ENCODE data around the gene CDK12. TPM values are rescaled to one million over a fixed set of nuclear protein-coding genes. Genes with fewer than 3 reads are reported as not detected.

The CDK12 gene
- total RNA-seq (2014; rRNA removed; shearing (Covaris generic)) (55.3 and 57.6 TPM in 2 replicates), polyA plus RNA-seq (2016; fragmentation: Nextera tagmentation; extraction: Ambion mirVana) (19.3 and 20.9 TPM in 2 replicates)
- long read RNA-seq, partial matches to known transcripts: 1 of 6 reads
- long read RNA-seq, other reads (novel, unspliced or antisense): 5 of 6 reads

- H3K4me3 Mint-ChIP-seq: peak within 1 kb of the TSS; percentile 89
- DNase-seq (ENCODE audit: low spot score): peak; percentile 100
- Histone ChIP-seq H3K4me3 (peak within 1 kb of the TSS; percentile 98), H3K4me2 (peak within 1 kb of the TSS; percentile 100), H3K27ac (ENCODE audit: low read depth) (peak within 1 kb of the TSS; percentile 86), H3K4me1 (ENCODE audit: insufficient read depth) (peaks cover 15% of the 10 kb centered on the region), H2AFZ (peak within 1 kb of the TSS; percentile 70), H3F3A (replicated peaks; ENCODE audit: low read depth) (0 out of 2 replicates have a peak, but pooled peaks cover 4% of the 10 kb centered on the region), H3K9me2 (ENCODE audit: insufficient read depth) (no peaks in the 10 kb centered on the region), H3K27me3 (ENCODE audit: insufficient read depth) (no peaks in the 10 kb centered on the region), H4K20me1 (replicated peaks; ENCODE audit: insufficient read depth) (peaks cover 39% of the 10 kb centered on the region), H3K79me2 (replicated peaks; ENCODE audit: insufficient read depth) (peaks cover 44% of the 10 kb centered on the region), H3K36me3 (ENCODE audit: insufficient read depth) (no peaks in the 10 kb centered on the region)
- ATAC-seq: peak; percentile 85
- H3K27ac Mint-ChIP-seq: peak within 1 kb of the TSS; percentile 99
- H3K36me3 Mint-ChIP-seq (ENCODE audit: low read depth): peaks cover 23% of the 10 kb centered on the region; the same call in 2 of the 3 replicates
- H3K9me3 Mint-ChIP-seq: no peaks in the 10 kb centered on the region
- H3K4me1 Mint-ChIP-seq: peaks cover 3% of the 10 kb centered on the region; the same call in 2 of the 3 replicates
- TF ChIP-seq STAT1 (IDR thresholded peaks at IDR 0.05; ENCODE audit: unreplicated experiment) (no peak), CREB1 (CRISPR knock-in tag; IDR thresholded peaks at IDR 0.05; ENCODE audit: low read depth) (peak; percentile 36; the same call in 1 of the 2 replicates), REST (IDR thresholded peaks at IDR 0.05; ENCODE audit: unreplicated experiment) (no peak), ETS1 (IDR thresholded peaks at IDR 0.05) (no peak; the same call in 1 of the 2 replicates), ZNF331 (CRISPR knock-in tag; IDR thresholded peaks at IDR 0.05; ENCODE audit: low read depth) (no peak), POLR2AphosphoS5 (IDR thresholded peaks at IDR 0.05; ENCODE audit: low read depth) (peak; percentile 99)
- TF ChIP-seq, protein P1, sequence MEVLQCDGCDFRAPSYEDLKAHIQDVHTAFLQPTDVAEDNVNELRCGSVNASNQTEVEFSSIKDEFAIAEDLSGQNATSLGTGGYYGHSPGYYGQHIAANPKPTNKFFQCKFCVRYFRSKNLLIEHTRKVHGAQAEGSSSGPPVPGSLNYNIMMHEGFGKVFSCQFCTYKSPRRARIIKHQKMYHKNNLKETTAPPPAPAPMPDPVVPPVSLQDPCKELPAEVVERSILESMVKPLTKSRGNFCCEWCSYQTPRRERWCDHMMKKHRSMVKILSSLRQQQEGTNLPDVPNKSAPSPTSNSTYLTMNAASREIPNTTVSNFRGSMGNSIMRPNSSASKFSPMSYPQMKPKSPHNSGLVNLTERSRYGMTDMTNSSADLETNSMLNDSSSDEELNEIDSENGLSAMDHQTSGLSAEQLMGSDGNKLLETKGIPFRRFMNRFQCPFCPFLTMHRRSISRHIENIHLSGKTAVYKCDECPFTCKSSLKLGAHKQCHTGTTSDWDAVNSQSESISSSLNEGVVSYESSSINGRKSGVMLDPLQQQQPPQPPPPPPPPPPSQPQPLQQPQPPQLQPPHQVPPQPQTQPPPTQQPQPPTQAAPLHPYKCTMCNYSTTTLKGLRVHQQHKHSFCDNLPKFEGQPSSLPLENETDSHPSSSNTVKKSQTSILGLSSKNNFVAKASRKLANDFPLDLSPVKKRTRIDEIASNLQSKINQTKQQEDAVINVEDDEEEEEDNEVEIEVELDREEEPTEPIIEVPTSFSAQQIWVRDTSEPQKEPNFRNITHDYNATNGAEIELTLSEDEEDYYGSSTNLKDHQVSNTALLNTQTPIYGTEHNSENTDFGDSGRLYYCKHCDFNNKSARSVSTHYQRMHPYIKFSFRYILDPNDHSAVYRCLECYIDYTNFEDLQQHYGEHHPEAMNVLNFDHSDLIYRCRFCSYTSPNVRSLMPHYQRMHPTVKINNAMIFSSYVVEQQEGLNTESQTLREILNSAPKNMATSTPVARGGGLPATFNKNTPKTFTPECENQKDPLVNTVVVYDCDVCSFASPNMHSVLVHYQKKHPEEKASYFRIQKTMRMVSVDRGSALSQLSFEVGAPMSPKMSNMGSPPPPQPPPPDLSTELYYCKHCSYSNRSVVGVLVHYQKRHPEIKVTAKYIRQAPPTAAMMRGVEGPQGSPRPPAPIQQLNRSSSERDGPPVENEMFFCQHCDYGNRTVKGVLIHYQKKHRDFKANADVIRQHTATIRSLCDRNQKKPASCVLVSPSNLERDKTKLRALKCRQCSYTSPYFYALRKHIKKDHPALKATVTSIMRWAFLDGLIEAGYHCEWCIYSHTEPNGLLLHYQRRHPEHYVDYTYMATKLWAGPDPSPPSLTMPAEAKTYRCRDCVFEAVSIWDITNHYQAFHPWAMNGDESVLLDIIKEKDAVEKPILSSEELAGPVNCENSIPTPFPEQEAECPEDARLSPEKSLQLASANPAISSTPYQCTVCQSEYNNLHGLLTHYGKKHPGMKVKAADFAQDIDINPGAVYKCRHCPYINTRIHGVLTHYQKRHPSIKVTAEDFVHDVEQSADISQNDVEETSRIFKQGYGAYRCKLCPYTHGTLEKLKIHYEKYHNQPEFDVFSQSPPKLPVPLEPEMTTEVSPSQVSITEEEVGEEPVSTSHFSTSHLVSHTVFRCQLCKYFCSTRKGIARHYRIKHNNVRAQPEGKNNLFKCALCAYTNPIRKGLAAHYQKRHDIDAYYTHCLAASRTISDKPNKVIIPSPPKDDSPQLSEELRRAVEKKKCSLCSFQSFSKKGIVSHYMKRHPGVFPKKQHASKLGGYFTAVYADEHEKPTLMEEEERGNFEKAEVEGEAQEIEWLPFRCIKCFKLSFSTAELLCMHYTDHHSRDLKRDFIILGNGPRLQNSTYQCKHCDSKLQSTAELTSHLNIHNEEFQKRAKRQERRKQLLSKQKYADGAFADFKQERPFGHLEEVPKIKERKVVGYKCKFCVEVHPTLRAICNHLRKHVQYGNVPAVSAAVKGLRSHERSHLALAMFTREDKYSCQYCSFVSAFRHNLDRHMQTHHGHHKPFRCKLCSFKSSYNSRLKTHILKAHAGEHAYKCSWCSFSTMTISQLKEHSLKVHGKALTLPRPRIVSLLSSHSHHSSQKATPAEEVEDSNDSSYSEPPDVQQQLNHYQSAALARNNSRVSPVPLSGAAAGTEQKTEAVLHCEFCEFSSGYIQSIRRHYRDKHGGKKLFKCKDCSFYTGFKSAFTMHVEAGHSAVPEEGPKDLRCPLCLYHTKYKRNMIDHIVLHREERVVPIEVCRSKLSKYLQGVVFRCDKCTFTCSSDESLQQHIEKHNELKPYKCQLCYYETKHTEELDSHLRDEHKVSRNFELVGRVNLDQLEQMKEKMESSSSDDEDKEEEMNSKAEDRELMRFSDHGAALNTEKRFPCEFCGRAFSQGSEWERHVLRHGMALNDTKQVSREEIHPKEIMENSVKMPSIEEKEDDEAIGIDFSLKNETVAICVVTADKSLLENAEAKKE (CRISPR knock-in tag; IDR thresholded peaks at IDR 0.05): no peak
- TF ChIP-seq, protein P2, sequence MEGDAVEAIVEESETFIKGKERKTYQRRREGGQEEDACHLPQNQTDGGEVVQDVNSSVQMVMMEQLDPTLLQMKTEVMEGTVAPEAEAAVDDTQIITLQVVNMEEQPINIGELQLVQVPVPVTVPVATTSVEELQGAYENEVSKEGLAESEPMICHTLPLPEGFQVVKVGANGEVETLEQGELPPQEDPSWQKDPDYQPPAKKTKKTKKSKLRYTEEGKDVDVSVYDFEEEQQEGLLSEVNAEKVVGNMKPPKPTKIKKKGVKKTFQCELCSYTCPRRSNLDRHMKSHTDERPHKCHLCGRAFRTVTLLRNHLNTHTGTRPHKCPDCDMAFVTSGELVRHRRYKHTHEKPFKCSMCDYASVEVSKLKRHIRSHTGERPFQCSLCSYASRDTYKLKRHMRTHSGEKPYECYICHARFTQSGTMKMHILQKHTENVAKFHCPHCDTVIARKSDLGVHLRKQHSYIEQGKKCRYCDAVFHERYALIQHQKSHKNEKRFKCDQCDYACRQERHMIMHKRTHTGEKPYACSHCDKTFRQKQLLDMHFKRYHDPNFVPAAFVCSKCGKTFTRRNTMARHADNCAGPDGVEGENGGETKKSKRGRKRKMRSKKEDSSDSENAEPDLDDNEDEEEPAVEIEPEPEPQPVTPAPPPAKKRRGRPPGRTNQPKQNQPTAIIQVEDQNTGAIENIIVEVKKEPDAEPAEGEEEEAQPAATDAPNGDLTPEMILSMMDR (conservative IDR thresholded peaks at IDR 0.05; ENCODE audit: low read depth in 2 of 2): no peak
- H3K27me3 Mint-ChIP-seq (ENCODE audit: insufficient read depth, low read depth, poor library complexity): peaks cover 12% of the 10 kb centered on the region
Observed at GRCh38 chr17:39461113-39461925, at the start of gene CDK12. CDK12 (plus strand) TSS chr17:39461486; CDS start chr17:39462072, 586 bp downstream.
